H54 (cell line): ENCODE data around the gene SPRR5.

ENCODE experiments used
- DNase-seq: peaks from one replicate; pipeline ENCODE4 v3.0.0; 2011; ENCODE audit warnings: low spot score, mixed read lengths; ENCODE audit not compliant: insufficient read length
- FAIRE-seq: peaks from 3 replicates; lab custom pipeline; 2011; peaks lifted over from hg19 to GRCh38; lab: Jason Lieb, UNC
- POLR2A ChIP-seq: IDR thresholded peaks from 2 replicates; pipeline ENCODE4 v1.6.1; 2011; ENCODE audit warnings: low read depth, mild to moderate bottlenecking, low read length

The SPRR5 gene

GRCh38 chr1:152983234-152983633, 36.2 kb downstream of the SPRR5 start:
- DNase-seq = no peak
- FAIRE-seq = no peak
- no peak for TF ChIP-seq POLR2A

DNA sequence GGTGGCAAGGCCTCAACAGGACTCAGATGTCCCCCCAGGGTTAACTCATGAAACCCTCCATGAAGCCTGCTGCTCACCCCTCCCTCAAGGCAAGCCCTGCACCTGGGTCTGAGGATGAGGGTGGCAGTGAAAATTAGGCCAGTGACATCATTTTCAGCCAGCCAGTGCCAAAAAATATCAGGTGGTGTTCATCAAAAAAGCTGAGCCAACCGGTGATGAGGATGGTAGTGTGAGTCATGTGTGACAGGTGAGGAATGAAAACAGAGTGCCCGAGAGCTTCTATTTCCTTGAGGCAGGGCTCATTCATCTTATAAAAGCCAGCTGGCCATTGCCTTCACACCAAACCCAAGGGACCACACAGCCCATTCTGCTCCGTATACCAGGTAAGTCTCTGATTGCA, 36.7 kb downstream of the SPRR5 start, which contains the start of gene SPRR1A:
SPRR1A (plus strand) TSS at position 339 of the 400 bp plus-strand sequence. CDS start 1,150 bp downstream, outside the sequence.
- DNase-seq = no peak
- no peak for FAIRE-seq
- no peak for TF ChIP-seq POLR2A

DNA sequence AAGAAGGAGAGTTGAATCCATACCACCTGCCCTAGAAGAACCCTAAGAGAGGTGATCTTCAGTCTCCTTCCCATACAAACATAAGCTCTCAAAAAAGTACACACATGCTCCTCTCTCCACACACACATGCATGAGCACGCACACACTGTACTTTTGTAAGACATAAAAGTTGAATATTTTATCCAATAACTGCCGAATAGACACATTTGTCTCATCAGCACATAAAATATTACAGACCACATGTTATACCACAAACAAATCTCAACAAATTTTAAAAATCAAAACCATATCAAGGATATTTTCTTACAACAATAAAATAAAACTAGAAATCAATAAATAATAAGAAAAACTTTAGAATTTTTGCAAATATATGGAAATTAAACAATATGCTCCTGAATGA, 39.6 kb downstream of the SPRR5 start:
- FAIRE-seq (no peak), DNase-seq (no peak)
- no peak for TF ChIP-seq POLR2A

GRCh38 chr1:152993186-152993585, 46.2 kb downstream of the SPRR5 start:
- no peak for TF ChIP-seq POLR2A
- FAIRE-seq = no peak
- DNase-seq = no peak

GRCh38 chr1:152995842-152996241, 48.8 kb downstream of the SPRR5 start:
- FAIRE-seq = no peak
- no peak for DNase-seq
- TF ChIP-seq POLR2A = no peak

- DNase-seq (no peak), FAIRE-seq (no peak)
- TF ChIP-seq POLR2A = no peak
Measured at GRCh38 chr1:152996633-152997400, 49.8 kb downstream of the SPRR5 start.

DNA sequence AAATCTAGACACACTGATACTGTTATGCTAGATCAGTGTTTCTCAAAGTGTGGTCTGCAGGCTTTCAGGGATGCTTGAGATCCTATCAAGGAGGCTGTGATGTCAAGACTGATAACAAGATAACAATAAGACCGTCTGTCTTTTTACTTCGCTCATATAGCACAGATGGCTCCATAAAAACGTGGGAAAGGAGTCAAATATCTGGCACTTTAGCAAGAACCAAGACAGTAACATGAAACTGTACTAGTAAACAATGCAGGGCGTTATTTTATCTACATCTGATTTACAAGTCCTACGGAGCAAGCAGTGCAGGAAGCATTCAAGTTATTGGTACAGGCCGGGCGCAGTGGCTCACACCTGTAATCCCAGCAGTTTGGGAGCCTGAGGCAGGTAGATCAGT, 50.9 kb downstream of the SPRR5 start:
- no peak for TF ChIP-seq POLR2A
- DNase-seq = no peak
- no peak for FAIRE-seq

DNA sequence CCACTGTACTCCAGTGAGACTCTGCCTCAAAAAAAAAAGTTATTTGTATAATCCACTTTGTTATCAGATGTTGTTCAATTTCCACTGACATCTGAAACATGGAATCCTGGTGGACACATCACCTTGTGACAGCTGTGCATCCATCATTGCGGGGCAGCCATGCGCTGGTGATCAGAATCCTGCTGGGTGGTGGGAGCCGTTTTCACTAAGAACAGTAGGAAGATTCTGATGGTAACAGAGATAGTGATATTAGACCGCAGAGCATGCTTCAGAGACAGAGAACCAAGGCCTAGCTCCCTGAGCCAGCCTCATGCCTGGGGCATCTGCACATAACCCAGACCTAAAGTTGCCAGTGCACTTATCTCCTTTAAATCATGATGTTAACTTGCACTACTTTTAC, 51.5 kb downstream of the SPRR5 start:
- no peak for TF ChIP-seq POLR2A
- FAIRE-seq (no peak), DNase-seq (no peak)
